Adrenal gland (tissue), 5 donors: ENCODE results near the gene AIMP2.

ENCODE experiments used
- POLR2A ChIP-seq, 2 donors: fragments of 450-650 bp; IDR thresholded peaks; one replicate each; pipeline ENCODE4 v1.6.1; 2017; ENCODE audit warnings: antibody characterized with exemption in 2 of 2, mild to moderate bottlenecking in 2 of 2, moderate library complexity in 1 of 2
- TF ChIP-seq, protein P1 (sequence below), 6 experiments: fragments of 450-650 bp in 4 of 6; fragments of 200-600 bp in 2 of 6; sonication (generic) in 1 of 6; IDR thresholded peaks; 1 replicate in 5 of 6; 2 replicates in 1 of 6; pipeline versions ENCODE4 v1.5.1 to v1.8.0; 2016 to 2021; ENCODE audit warnings: antibody characterized with exemption in 6 of 6, mild to moderate bottlenecking in 2 of 6, moderate library complexity in 1 of 6
- donor health status: DM: no; HTN: no; CAD: no.

DNA sequence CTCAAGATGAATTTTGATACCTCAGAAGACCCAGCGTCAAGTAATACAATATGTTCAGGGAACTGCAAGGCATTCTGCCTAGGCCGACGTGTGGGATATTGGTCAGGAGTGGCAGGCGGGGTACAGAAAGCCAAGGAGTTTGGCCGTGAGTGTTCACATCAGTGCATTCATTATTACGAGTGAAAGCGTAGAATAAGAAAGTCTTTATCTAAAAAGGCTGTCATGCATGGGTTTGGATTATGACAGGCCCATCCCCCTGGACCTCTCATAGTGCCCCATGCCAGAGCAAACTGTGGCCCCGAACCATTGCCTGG lies 7.5 kb downstream of the AIMP2 start:
- TF ChIP-seq, protein P1, sequence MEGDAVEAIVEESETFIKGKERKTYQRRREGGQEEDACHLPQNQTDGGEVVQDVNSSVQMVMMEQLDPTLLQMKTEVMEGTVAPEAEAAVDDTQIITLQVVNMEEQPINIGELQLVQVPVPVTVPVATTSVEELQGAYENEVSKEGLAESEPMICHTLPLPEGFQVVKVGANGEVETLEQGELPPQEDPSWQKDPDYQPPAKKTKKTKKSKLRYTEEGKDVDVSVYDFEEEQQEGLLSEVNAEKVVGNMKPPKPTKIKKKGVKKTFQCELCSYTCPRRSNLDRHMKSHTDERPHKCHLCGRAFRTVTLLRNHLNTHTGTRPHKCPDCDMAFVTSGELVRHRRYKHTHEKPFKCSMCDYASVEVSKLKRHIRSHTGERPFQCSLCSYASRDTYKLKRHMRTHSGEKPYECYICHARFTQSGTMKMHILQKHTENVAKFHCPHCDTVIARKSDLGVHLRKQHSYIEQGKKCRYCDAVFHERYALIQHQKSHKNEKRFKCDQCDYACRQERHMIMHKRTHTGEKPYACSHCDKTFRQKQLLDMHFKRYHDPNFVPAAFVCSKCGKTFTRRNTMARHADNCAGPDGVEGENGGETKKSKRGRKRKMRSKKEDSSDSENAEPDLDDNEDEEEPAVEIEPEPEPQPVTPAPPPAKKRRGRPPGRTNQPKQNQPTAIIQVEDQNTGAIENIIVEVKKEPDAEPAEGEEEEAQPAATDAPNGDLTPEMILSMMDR (IDR thresholded peaks at IDR 0.05): no peak
- no peak for TF ChIP-seq POLR2A (IDR thresholded peaks at IDR 0.05)
